Spleen (tissue), 11 donors: ENCODE results near the gene ACSF2. TPM values are rescaled to one million over a fixed set of nuclear protein-coding genes. Genes with fewer than 3 reads are reported as not detected.

ENCODE experiments used
- DNase-seq: peaks from one replicate; pipeline ENCODE4 v3.0.0-alpha.2; 2020
- H3K27ac ChIP-seq, 8 donors: fragments of 200-600 bp; sonication (generic) in 7 of 8; 1 replicate in 4 of 8; 2 replicates in 4 of 8; pipeline versions ENCODE4 v1.5.0 to v1.8.0; 2016 to 2021; ENCODE audit warnings: inconsistent platforms in 4 of 8, mild to moderate bottlenecking in 4 of 8, moderate library complexity in 1 of 8
- H3K27me3 ChIP-seq, 7 donors: fragments of 200-600 bp; sonication (generic) in 6 of 7; replicated peaks in 1 of 7; 1 replicate in 4 of 7; 2 replicates in 3 of 7; pipeline versions ENCODE4 v1.5.0 to v1.8.0; 2016 to 2021; ENCODE audit warnings: inconsistent platforms in 3 of 7, mild to moderate bottlenecking in 1 of 7
- H3K36me3 ChIP-seq, 6 donors: fragments of 200-600 bp; sonication (generic) in 5 of 6; 1 replicate in 4 of 6; 2 replicates in 2 of 6; pipeline versions ENCODE4 v1.5.0 to v1.8.0; 2016 to 2021; ENCODE audit warnings: inconsistent platforms in 2 of 6
- H3K4me1 ChIP-seq, 6 donors: fragments of 200-600 bp; sonication (generic) in 5 of 6; 1 replicate in 3 of 6; 2 replicates in 3 of 6; pipeline versions ENCODE4 v1.5.0 to v1.8.0; 2016 to 2021; ENCODE audit warnings: inconsistent platforms in 3 of 6
- H3K4me3 ChIP-seq, 8 donors: fragments of 200-600 bp; sonication (generic) in 7 of 8; 1 replicate in 4 of 8; 2 replicates in 4 of 8; pipeline versions ENCODE4 v1.5.0 to v1.8.0; 2016 to 2021; ENCODE audit warnings: inconsistent platforms in 4 of 8, mild to moderate bottlenecking in 4 of 8, moderate library complexity in 2 of 8
- H3K9me3 ChIP-seq, 8 donors: fragments of 200-600 bp; sonication (generic) in 7 of 8; 1 replicate in 4 of 8; 2 replicates in 4 of 8; pipeline versions ENCODE4 v1.5.0 to v1.8.0; 2016 to 2021; ENCODE audit warnings: inconsistent platforms in 4 of 8
- POLR2A ChIP-seq, 3 donors: fragments of 450-650 bp; IDR thresholded peaks; one replicate each; pipeline ENCODE4 v1.5.1; 2017; ENCODE audit warnings: antibody characterized with exemption in 3 of 3, mild to moderate bottlenecking in 1 of 3
- POLR2AphosphoS5 ChIP-seq, 3 donors: sonication (generic); formaldehyde crosslinking; IDR thresholded peaks; one replicate each; pipeline ENCODE4 v1.5.1; 2017; ENCODE audit warnings: antibody characterized with exemption in 3 of 3
- WGBS, 5 donors: extraction: QIAGEN DNeasy Blood & Tissue Kit in 3 of 5; methylation state at CpG; one replicate each; pipeline versions ENCODE4 v1.1.5 to v1.1.7; 2013 to 2018; 5-methylcytosine and 5-hydroxymethylcytosine counted together
- intact Hi-C: fragments of 100-400 bp; cut with DNase I; formaldehyde crosslinking; loops from one replicate; pipeline ENCODE4 v1.15.0; 2023; ENCODE audit warnings: low total_unique reads
- polyA plus RNA-seq, 3 donors: library from polyadenylated mRNA; stranded (reverse); fragments of 200-250 nt; gene quantifications; one replicate each; pipeline ENCODE4 v1.2.1, GENCODE V29; 2013
- total RNA-seq, 7 donors: library from RNA; depleted of rRNA in 3 of 7; stranded (reverse); fragments of >200 nt in 3 of 7; fragmentation: NEBNext Ultra II Directional in 4 of 7; extraction: Animal tissue kit (Norgen Biotek cat#: 25700) in 4 of 7; gene quantifications; one replicate each; pipeline versions ENCODE4 v1.1.0 to v1.2.1, GENCODE V29; 2016 to 2021
- TF ChIP-seq, protein P1 (sequence below), 11 experiments: fragments of 200-600 bp in 7 of 11; fragments of 450-650 bp in 4 of 11; sonication (generic) in 4 of 11; IDR thresholded peaks in 8 of 11; conservative IDR thresholded peaks in 3 of 11; 1 replicate in 7 of 11; 2 replicates in 4 of 11; pipeline versions ENCODE4 v1.4.0 to v1.8.0; 2016 to 2021; ENCODE audit warnings: antibody characterized with exemption in 11 of 11, inconsistent platforms in 4 of 11, mild to moderate bottlenecking in 1 of 11
- donor health status: healthy with polysubstance abuse.
- donor health status: DM: no; HTN: no; CAD: no; lungs with moderate emphysema.
- donor health status: DM: no; HTN: no; CAD: no.
- donor health status: Bipolar disorder and iron deficiency.
- donor health status: healthy.
- donor health status: DM: no; HTN: no; CAD: no.
- donor health status: DM: yes; HTN: yes; CAD: no.

ACSF2 gene
- total and polyA plus RNA-seq, 10 donors = 21.7 to 50.0 (median 39.1) TPM

DNA sequence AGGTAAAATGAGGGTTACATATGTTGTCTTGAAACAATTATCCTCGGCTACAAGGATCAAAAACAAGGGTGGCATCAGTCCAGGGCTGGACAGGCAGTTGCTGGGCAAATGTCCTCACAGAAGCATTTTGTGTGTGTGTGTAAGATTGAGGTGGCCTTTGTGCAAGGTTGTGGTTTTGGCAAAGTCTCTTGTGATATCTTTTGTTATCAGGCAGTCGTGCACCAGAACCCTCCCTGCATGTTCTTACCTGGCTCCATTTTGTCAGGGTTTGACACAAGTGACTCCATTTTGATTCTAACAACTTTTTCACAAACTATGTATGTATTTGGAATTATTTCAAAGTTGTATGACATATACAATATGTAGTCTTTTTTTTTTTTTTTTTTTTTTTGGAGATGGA, 22.6 kb downstream of the ACSF2 start:
- Histone ChIP-seq H3K9me3 (no peaks in the 10 kb centered on the region), H3K36me3 (peaks cover 0 to 22% (median 0%) of the 10 kb centered on the region in 6 donors), H3K4me3 (no peak overlapping the region), H3K27ac (no peak overlapping the region), H3K27me3 (no peaks in the 10 kb centered on the region), H3K4me1 (peaks cover 0 to 19% (median 7%) of the 10 kb centered on the region in 6 donors)
- WGBS, 5 donors = 68 to 89% (median 78%) methylated on average over 2 of the region's 2 CpGs
- intact Hi-C loops = no loop called here
- DNase-seq = no peak
- TF ChIP-seq POLR2AphosphoS5 (IDR thresholded peaks at IDR 0.05) = no peak
- no peak for TF ChIP-seq POLR2A (IDR thresholded peaks at IDR 0.05)
- TF ChIP-seq, protein P1, sequence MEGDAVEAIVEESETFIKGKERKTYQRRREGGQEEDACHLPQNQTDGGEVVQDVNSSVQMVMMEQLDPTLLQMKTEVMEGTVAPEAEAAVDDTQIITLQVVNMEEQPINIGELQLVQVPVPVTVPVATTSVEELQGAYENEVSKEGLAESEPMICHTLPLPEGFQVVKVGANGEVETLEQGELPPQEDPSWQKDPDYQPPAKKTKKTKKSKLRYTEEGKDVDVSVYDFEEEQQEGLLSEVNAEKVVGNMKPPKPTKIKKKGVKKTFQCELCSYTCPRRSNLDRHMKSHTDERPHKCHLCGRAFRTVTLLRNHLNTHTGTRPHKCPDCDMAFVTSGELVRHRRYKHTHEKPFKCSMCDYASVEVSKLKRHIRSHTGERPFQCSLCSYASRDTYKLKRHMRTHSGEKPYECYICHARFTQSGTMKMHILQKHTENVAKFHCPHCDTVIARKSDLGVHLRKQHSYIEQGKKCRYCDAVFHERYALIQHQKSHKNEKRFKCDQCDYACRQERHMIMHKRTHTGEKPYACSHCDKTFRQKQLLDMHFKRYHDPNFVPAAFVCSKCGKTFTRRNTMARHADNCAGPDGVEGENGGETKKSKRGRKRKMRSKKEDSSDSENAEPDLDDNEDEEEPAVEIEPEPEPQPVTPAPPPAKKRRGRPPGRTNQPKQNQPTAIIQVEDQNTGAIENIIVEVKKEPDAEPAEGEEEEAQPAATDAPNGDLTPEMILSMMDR (IDR thresholded peaks at IDR 0.05 in 8 of 11, conservative IDR thresholded peaks at IDR 0.05 in 3 of 11) = no peak

DNA sequence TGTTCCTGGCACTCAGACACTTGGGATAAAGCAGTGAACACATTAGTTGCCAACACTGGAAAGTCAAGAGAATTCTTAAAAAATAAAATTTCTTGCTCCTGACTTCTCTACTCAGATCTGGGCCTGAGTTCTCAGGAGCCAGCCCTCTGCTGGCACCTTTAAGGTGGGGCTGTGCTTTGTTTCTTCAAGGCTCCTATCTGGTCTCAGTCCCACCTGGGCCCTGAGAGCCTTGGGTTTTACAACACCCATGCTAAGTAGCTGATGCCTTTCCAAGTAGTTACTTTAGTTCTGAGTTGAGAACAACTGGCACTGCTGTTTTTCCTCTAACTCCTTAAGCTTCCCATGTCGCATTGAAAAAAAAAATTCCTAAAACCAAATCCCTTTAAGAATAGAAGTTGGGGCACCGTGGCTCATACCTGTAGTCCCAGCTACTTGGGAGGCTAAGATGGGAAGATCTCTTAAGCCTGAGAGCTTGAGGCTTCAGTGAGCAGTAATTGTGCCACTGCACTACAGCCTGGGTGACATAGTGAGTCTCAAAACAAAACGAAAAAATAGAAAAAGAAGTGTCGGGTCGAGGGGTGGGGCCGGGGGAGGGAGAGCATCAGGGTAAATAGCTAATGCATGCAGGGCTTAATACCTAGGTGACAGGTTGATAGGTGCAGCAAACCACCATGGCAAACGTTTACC, 26.1 kb downstream of the ACSF2 start:
- H3K9me3 ChIP-seq = no peaks in the 10 kb centered on the region
- H3K27me3 ChIP-seq = no peaks in the 10 kb centered on the region
- peaks cover 0 to 19% (median 7%) of the 10 kb centered on the region in 6 donors for H3K4me1 ChIP-seq
- H3K36me3 ChIP-seq = peaks cover 0 to 29% (median 0%) of the 10 kb centered on the region in 6 donors
- peak overlapping the region in 1 of 8 donors; percentile 11 for H3K27ac ChIP-seq
- intact Hi-C loops = no loop called here
- 52 to 71% (median 59%) methylated on average over 7 of the region's 7 CpGs for WGBS, 5 donors
- H3K4me3 ChIP-seq = no peak overlapping the region
- DNase-seq = no peak
- TF ChIP-seq, protein P1 (IDR thresholded peaks at IDR 0.05 in 8 of 11, conservative IDR thresholded peaks at IDR 0.05 in 3 of 11) = no peak
- no peak for TF ChIP-seq POLR2A (IDR thresholded peaks at IDR 0.05)
- TF ChIP-seq POLR2AphosphoS5 (IDR thresholded peaks at IDR 0.05) = no peak

DNA sequence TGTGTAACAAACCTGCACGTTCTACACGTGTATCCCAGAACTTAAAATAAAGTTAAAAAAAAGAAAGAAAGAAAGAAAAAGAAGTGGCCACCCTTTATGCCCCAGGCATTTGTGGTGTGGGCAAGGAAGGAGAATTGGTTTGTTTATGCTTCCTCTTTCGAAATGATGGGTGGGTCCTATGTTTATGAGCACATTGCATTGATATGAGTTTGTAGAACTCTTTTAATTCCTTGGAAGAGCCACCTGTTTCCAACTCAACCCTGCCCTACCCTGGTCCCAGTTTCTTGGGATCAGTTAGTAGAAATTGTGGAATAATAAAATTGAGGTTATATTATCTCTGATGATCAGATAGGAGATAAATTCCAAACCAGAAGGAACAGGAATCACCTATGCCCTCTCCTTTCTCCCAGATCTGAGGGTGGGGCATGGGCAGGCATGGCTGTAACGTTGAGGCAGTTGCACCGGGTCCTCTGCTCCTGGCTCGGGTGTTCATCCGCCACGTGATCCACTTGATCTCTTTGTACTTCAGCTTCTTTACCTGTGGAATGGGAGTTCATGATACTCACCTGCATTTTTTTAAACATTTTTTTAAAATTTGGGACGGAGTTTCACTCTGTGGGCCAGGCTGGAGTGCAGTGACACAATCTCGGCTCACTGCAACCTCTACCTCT, 26.7 kb downstream of the ACSF2 start:
- DNase-seq = no peak
- Histone ChIP-seq H3K4me1 (peaks cover 0 to 19% (median 7%) of the 10 kb centered on the region in 6 donors), H3K27me3 (no peaks in the 10 kb centered on the region), H3K36me3 (peaks cover 0 to 29% (median 0%) of the 10 kb centered on the region in 6 donors), H3K27ac (no peak overlapping the region), H3K4me3 (no peak overlapping the region), H3K9me3 (no peaks in the 10 kb centered on the region)
- WGBS, 5 donors = 72 to 75% (median 73%) methylated on average over 10 of the region's 10 CpGs
- TF ChIP-seq POLR2AphosphoS5 (IDR thresholded peaks at IDR 0.05) = no peak
- TF ChIP-seq, protein P1 (IDR thresholded peaks at IDR 0.05 in 8 of 11, conservative IDR thresholded peaks at IDR 0.05 in 3 of 11) = no peak
- TF ChIP-seq POLR2A (IDR thresholded peaks at IDR 0.05) = no peak
- intact Hi-C loops = no loop called here

DNA sequence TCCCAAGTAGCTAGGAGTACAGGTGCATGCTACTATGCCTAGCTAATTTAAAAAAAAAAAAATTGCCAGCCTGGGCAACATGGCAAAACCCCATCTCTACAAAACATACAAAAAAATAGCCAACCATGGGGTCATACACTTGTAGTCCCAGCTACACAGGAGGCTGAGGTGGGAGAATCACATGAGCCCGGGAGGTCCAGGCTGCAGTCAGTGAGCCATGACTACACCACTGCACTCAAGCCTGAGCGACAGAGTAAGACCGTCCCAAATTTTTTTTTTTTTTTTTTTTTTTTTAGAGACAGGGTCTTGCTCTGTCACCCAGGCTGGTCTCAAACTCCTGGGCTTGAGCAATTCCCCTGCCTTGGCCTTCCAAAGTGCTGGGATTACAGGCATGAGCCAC, 27.9 kb downstream of the ACSF2 start:
- no peaks in the 10 kb centered on the region for H3K27me3 ChIP-seq
- no peak overlapping the region for H3K27ac ChIP-seq
- DNase-seq = no peak
- TF ChIP-seq POLR2AphosphoS5 (IDR thresholded peaks at IDR 0.05) (no peak), POLR2A (IDR thresholded peaks at IDR 0.05) (no peak)
- TF ChIP-seq, protein P1 (IDR thresholded peaks at IDR 0.05 in 8 of 11, conservative IDR thresholded peaks at IDR 0.05 in 3 of 11) = no peak
- intact Hi-C loops = no loop called here
- H3K4me3 ChIP-seq = no peak overlapping the region
- 72 to 93% (median 78%) methylated on average over 3 of the region's 3 CpGs for WGBS, 5 donors
- H3K9me3 ChIP-seq = no peaks in the 10 kb centered on the region
- peaks cover 0 to 29% (median 0%) of the 10 kb centered on the region in 6 donors for H3K36me3 ChIP-seq
- H3K4me1 ChIP-seq = peaks cover 0 to 19% (median 7%) of the 10 kb centered on the region in 6 donors
